GM21390 (cell line): ENCODE results near the gene RUNX1.
A peak's percentile ranks its signal among the peaks of the same experiment; 100 is the strongest.

Source experiments
- ATAC-seq: cut with Tn5 transposase; IDR thresholded peaks from one replicate; pipeline ENCODE4 v1.9.1; 2021; ENCODE audit not compliant: unreplicated experiment

The RUNX1 gene

GRCh38 chr21:34865400-34866241 is 183.5 kb downstream of the RUNX1 start:
- ATAC-seq, result peak; percentile 94

GRCh38 chr21:34864370-34865149 is 184.5 kb downstream of the RUNX1 start:
- ATAC-seq, result no peak

- ATAC-seq, result no peak
These were observed 186.2 kb downstream of the RUNX1 start for GRCh38 chr21:34862951-34863350.

- ATAC-seq, result no peak
These were observed 187.8 kb downstream of the RUNX1 start for GRCh38 chr21:34861258-34861657.

GRCh38 chr21:34859976-34860653 is 189.0 kb downstream of the RUNX1 start:
- no peak for ATAC-seq

- no peak for ATAC-seq
These were observed 190.5 kb downstream of the RUNX1 start for GRCh38 chr21:34858559-34858958.

- ATAC-seq, result no peak
These were observed 191.2 kb downstream of the RUNX1 start for GRCh38 chr21:34857874-34858273.

GRCh38 chr21:34857122-34857713 is 191.9 kb downstream of the RUNX1 start:
- ATAC-seq, result no peak

- ATAC-seq, result no peak
These were observed 196.7 kb downstream of the RUNX1 start for GRCh38 chr21:34852448-34852847.

GRCh38 chr21:34850166-34850690 is 198.9 kb downstream of the RUNX1 start:
- ATAC-seq, result no peak

GRCh38 chr21:34846601-34847112 is 202.4 kb downstream of the RUNX1 start:
- ATAC-seq, result no peak

GRCh38 chr21:34845521-34846451 is 203.3 kb downstream of the RUNX1 start:
- ATAC-seq, result peak; percentile 92

- no peak for ATAC-seq
These were observed 204.2 kb downstream of the RUNX1 start for GRCh38 chr21:34844924-34845238.

- no peak for ATAC-seq
These were observed 204.8 kb downstream of the RUNX1 start for GRCh38 chr21:34844013-34844923.

GRCh38 chr21:34843562-34843961 is 205.5 kb downstream of the RUNX1 start:
- no peak for ATAC-seq

GRCh38 chr21:34841154-34841553 is 207.9 kb downstream of the RUNX1 start:
- no peak for ATAC-seq

- no peak for ATAC-seq
These were observed 208.4 kb downstream of the RUNX1 start for GRCh38 chr21:34840693-34841092.

GRCh38 chr21:34838956-34839820 is 209.9 kb downstream of the RUNX1 start:
- no peak for ATAC-seq
